Fibroblast of skin of back (primary cell): ENCODE data around the gene MTA1.

Experiments
- DNase-seq: peaks from one replicate; pipeline ENCODE4 v3.0.0-alpha.2; 2013

Gene MTA1

GRCh38 chr14:105425823-105426247 lies 6.2 kb downstream of the MTA1 start:
- DNase-seq: no peak

- no peak for DNase-seq
Observed at GRCh38 chr14:105426416-105427130, 6.9 kb downstream of the MTA1 start.

- no peak for DNase-seq
Observed at GRCh38 chr14:105427412-105427811, 7.8 kb downstream of the MTA1 start.

GRCh38 chr14:105427936-105428485 lies 8.4 kb downstream of the MTA1 start:
- no peak for DNase-seq

- DNase-seq: no peak
Observed at GRCh38 chr14:105430042-105430441, 10.4 kb downstream of the MTA1 start.

- DNase-seq: peak; percentile 84
Observed at GRCh38 chr14:105430565-105430964, 10.9 kb downstream of the MTA1 start.

- no peak for DNase-seq
Observed at GRCh38 chr14:105431256-105431655, 11.6 kb downstream of the MTA1 start.

GRCh38 chr14:105432657-105433056 lies 13.0 kb downstream of the MTA1 start:
- DNase-seq: no peak

GRCh38 chr14:105433161-105433605 lies 13.6 kb downstream of the MTA1 start:
- no peak for DNase-seq

GRCh38 chr14:105436402-105436801 lies 16.8 kb downstream of the MTA1 start:
- no peak for DNase-seq

- DNase-seq: no peak
Observed at GRCh38 chr14:105436891-105437722, 17.5 kb downstream of the MTA1 start.

- DNase-seq: no peak
Observed at GRCh38 chr14:105437723-105438500, 18.3 kb downstream of the MTA1 start.

GRCh38 chr14:105439179-105439578 lies 19.6 kb downstream of the MTA1 start:
- no peak for DNase-seq

GRCh38 chr14:105439710-105440553 lies 20.3 kb downstream of the MTA1 start:
- DNase-seq: peak; percentile 11

GRCh38 chr14:105440554-105440900 lies 20.9 kb downstream of the MTA1 start:
- DNase-seq: no peak

GRCh38 chr14:105440992-105441391 lies 21.4 kb downstream of the MTA1 start:
- DNase-seq: no peak

- DNase-seq: no peak
Observed at GRCh38 chr14:105442125-105442524, 22.5 kb downstream of the MTA1 start.

GRCh38 chr14:105442834-105443233 lies 23.2 kb downstream of the MTA1 start:
- DNase-seq: no peak

GRCh38 chr14:105444859-105445258 lies 25.2 kb downstream of the MTA1 start:
- no peak for DNase-seq

GRCh38 chr14:105445290-105445689 lies 25.7 kb downstream of the MTA1 start:
- no peak for DNase-seq

GRCh38 chr14:105445901-105446845 lies 26.5 kb downstream of the MTA1 start:
- DNase-seq: no peak
